Adrenal gland (tissue), 12 donors: Measurements from ENCODE around the gene VBP1. TPM values are rescaled to one million over a fixed set of nuclear protein-coding genes. Genes with fewer than 3 reads are reported as not detected.

Experiments
- DNase-seq, 7 donors: peaks; one replicate each; pipeline ENCODE4 v3.0.0-alpha.2; 2019 to 2020
- H3K27ac ChIP-seq, 5 donors: fragments of 200-600 bp; sonication (generic) in 4 of 5; 1 replicate in 3 of 5; 2 replicates in 2 of 5; pipeline versions ENCODE4 v1.5.1 to v1.8.0; 2016 to 2020; ENCODE audit warnings: mild to moderate bottlenecking in 1 of 5
- H3K27me3 ChIP-seq: fragments of 200-600 bp; 2 replicates; pipeline ENCODE4 v1.8.0; 2021
- H3K36me3 ChIP-seq, 2 donors: fragments of 200-600 bp; replicated peaks in 1 of 2; 1 replicate in 1 of 2; 2 replicates in 1 of 2; pipeline versions ENCODE4 v1.5.1 to v1.8.0; 2018 to 2022
- H3K4me1 ChIP-seq, 2 donors: fragments of 200-600 bp; replicated peaks in 1 of 2; 1 replicate in 1 of 2; 2 replicates in 1 of 2; pipeline versions ENCODE4 v1.5.1 to v1.8.0; 2018 to 2021
- H3K4me3 ChIP-seq, 4 donors: fragments of 200-600 bp; sonication (generic) in 3 of 4; one replicate each; pipeline ENCODE4 v1.5.1; 2016 to 2018
- H3K9me3 ChIP-seq, 3 donors: fragments of 200-600 bp; sonication (generic) in 1 of 3; replicated peaks in 1 of 3; 1 replicate in 2 of 3; 2 replicates in 1 of 3; pipeline versions ENCODE4 v1.5.1 to v1.8.0; 2016 to 2021
- POLR2A ChIP-seq, 2 donors: fragments of 450-650 bp; IDR thresholded peaks; one replicate each; pipeline ENCODE4 v1.6.1; 2017; ENCODE audit warnings: antibody characterized with exemption in 2 of 2, mild to moderate bottlenecking in 2 of 2, moderate library complexity in 1 of 2
- WGBS, 4 donors: extraction: QIAGEN DNeasy Blood & Tissue Kit in 2 of 4; methylation state at CpG; one replicate each; pipeline versions ENCODE4 v1.1.5 to v1.1.7; 2013 to 2017; 5-methylcytosine and 5-hydroxymethylcytosine counted together
- intact Hi-C, 2 donors: fragments of 100-400 bp; cut with DNase I; formaldehyde crosslinking; loops; one replicate each; pipeline versions ENCODE4 v1.14.1 to v1.15.0; 2022 to 2023
- polyA plus RNA-seq, 3 donors: library from polyadenylated mRNA; stranded (reverse); fragments of 200-250 nt in 2 of 3; fragments of 350-450 nt in 1 of 3; fragmentation: Illumina TruSeq in 1 of 3; extraction: RNeasy Lipid Tissue Mini Kit (QIAGEN cat#74804) in 1 of 3; gene quantifications; one replicate each; pipeline ENCODE4 v1.2.3, GENCODE V29; 2013 to 2014
- total RNA-seq, 9 donors: library from RNA; depleted of rRNA in 4 of 9; stranded (reverse); fragments of >200 nt in 4 of 9; fragments of 120-200 nt in 1 of 9; fragmentation: NEBNext Ultra II Directional in 1 of 9; extraction: Animal tissue kit (Norgen Biotek cat#: 25700) in 1 of 9; gene quantifications; one replicate each; pipeline versions ENCODE4 v1.1.0 to v1.2.4, GENCODE V29; 2013 to 2023
- TF ChIP-seq, protein P1 (sequence below), 6 experiments: fragments of 450-650 bp in 4 of 6; fragments of 200-600 bp in 2 of 6; sonication (generic) in 1 of 6; IDR thresholded peaks; 1 replicate in 5 of 6; 2 replicates in 1 of 6; pipeline versions ENCODE4 v1.5.1 to v1.8.0; 2016 to 2021; ENCODE audit warnings: antibody characterized with exemption in 6 of 6, mild to moderate bottlenecking in 2 of 6, moderate library complexity in 1 of 6
- donor health status: healthy with polysubstance abuse.
- donor health status: Bipolar disorder and iron deficiency.
- donor health status: DM: yes; HTN: yes; CAD: no.
- donor health status: DM: no; HTN: no; CAD: no.
- donor health status: DM: no; HTN: no; CAD: no.
- donor health status: DM: yes; HTN: yes; CAD: no.

Gene VBP1
- total and polyA plus RNA-seq, 12 donors, result 18.2 to 94.0 (median 39.9) TPM

GRCh38 chrX:155270969-155271368 is 54.7 kb downstream of the VBP1 start:
- H3K36me3 ChIP-seq, result no peaks in the 10 kb centered on the region
- no peak for DNase-seq
- H3K27me3 ChIP-seq, result no peaks in the 10 kb centered on the region
- no peak overlapping the region for H3K4me3 ChIP-seq
- H3K27ac ChIP-seq, result no peak overlapping the region
- WGBS, 4 donors, result 81 to 97% (median 85%) methylated on average over 1 of the region's 1 CpG
- H3K4me1 ChIP-seq, result no peaks in the 10 kb centered on the region
- no peaks in the 10 kb centered on the region for H3K9me3 ChIP-seq
- intact Hi-C loops, result no loop called here
- TF ChIP-seq, protein P1, sequence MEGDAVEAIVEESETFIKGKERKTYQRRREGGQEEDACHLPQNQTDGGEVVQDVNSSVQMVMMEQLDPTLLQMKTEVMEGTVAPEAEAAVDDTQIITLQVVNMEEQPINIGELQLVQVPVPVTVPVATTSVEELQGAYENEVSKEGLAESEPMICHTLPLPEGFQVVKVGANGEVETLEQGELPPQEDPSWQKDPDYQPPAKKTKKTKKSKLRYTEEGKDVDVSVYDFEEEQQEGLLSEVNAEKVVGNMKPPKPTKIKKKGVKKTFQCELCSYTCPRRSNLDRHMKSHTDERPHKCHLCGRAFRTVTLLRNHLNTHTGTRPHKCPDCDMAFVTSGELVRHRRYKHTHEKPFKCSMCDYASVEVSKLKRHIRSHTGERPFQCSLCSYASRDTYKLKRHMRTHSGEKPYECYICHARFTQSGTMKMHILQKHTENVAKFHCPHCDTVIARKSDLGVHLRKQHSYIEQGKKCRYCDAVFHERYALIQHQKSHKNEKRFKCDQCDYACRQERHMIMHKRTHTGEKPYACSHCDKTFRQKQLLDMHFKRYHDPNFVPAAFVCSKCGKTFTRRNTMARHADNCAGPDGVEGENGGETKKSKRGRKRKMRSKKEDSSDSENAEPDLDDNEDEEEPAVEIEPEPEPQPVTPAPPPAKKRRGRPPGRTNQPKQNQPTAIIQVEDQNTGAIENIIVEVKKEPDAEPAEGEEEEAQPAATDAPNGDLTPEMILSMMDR (IDR thresholded peaks at IDR 0.05), result no peak
- TF ChIP-seq POLR2A (IDR thresholded peaks at IDR 0.05), result no peak

DNA sequence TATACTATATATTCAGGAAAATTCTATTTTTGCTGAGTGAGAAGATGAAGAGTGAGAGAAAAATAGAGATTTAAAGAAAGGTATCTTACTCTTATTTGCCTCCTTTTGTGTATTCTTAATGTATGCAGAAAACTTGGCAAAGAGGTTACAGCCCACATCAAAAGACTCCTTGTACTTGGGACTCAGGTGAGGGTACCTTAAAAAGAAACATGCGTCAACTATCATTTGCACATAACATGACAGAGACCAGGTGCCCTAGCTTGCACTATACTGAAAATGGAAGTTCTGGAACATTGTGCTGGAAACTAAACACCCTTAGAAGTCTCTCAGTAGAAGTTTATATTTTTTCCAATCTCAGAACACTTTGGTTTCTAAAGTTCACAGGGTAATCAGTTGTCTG is 63.6 kb downstream of the VBP1 start:
- no peak overlapping the region for H3K27ac ChIP-seq
- intact Hi-C loops, result no loop called here
- WGBS, 4 donors, result 72 to 100% (median 87%) methylated on average over 1 of the region's 1 CpG
- H3K4me3 ChIP-seq, result no peak overlapping the region
- no peaks in the 10 kb centered on the region for H3K4me1 ChIP-seq
- H3K36me3 ChIP-seq, result no peaks in the 10 kb centered on the region
- no peaks in the 10 kb centered on the region for H3K9me3 ChIP-seq
- no peak for DNase-seq
- TF ChIP-seq, protein P1 (IDR thresholded peaks at IDR 0.05), result no peak
- no peak for TF ChIP-seq POLR2A (IDR thresholded peaks at IDR 0.05)
- H3K27me3 ChIP-seq, result no peaks in the 10 kb centered on the region

Other genes with a start within 250 kb of the VBP1 start
- 10 to 100 TPM; 31.3 to 78.1 (median 40.7) TPM for gene F8, start 193.7 kb upstream of the VBP1 start, total RNA-seq
- gene F8, start 193.7 kb upstream of the VBP1 start, polyA plus RNA-seq, result 10 to 100 TPM; 13.4 to 24.8 (median 15.7) TPM
- gene FUNDC2, start 189.6 kb upstream of the VBP1 start, total RNA-seq, result 100 to 1,000 TPM in 6 of 9 donors, 10 to 100 TPM in 3; 72.0 to 188 (median 117) TPM
- 100 to 1,000 TPM in 1 of 3 donors, 10 to 100 TPM in 2; 71.5 to 210 (median 84.0) TPM for gene FUNDC2, start 189.6 kb upstream of the VBP1 start, polyA plus RNA-seq
- 10 to 100 TPM in 4 of 9 donors, 1 to 10 TPM in 5; 5.9 to 32.5 (median 9.9) TPM for gene CMC4, start 145.3 kb upstream of the VBP1 start, total RNA-seq
- 10 to 100 TPM in 2 of 3 donors, 1 to 10 TPM in 1; 5.0 to 20.3 (median 17.5) TPM for gene CMC4, start 145.3 kb upstream of the VBP1 start, polyA plus RNA-seq
- 10 to 100 TPM in 5 of 9 donors, 1 to 10 TPM in 3, not detected in 1; 1.2 to 31.8 (median 16.2) TPM for gene MTCP1, start 145.3 kb upstream of the VBP1 start, total RNA-seq
- 100 to 1,000 TPM in 2 of 3 donors, 10 to 100 TPM in 1; 16.5 to 218 (median 119) TPM for gene MTCP1, start 145.3 kb upstream of the VBP1 start, polyA plus RNA-seq
- gene BRCC3, start 145.0 kb upstream of the VBP1 start, total RNA-seq, result 10 to 100 TPM; 10.6 to 26.7 (median 20.1) TPM
- gene BRCC3, start 145.0 kb upstream of the VBP1 start, polyA plus RNA-seq, result 10 to 100 TPM in 1 of 3 donors, 1 to 10 TPM in 2; 7.8 to 43.0 (median 9.7) TPM
- 1 to 10 TPM in 3 of 9 donors, under 1 TPM in 6; 0.18 to 5.7 (median 0.76) TPM for gene RAB39B, start 48.0 kb downstream of the VBP1 start, total RNA-seq
- 1 to 10 TPM in 2 of 3 donors, under 1 TPM in 1; 0.77 to 2.6 (median 1.8) TPM for gene RAB39B, start 48.0 kb downstream of the VBP1 start, polyA plus RNA-seq
- 10 to 100 TPM in 7 of 9 donors, 1 to 10 TPM in 2; 4.8 to 22.0 (median 12.5) TPM for gene CLIC2, start 118.2 kb downstream of the VBP1 start, total RNA-seq
- 1 to 10 TPM; 6.4 to 9.2 (median 8.2) TPM for gene CLIC2, start 118.2 kb downstream of the VBP1 start, polyA plus RNA-seq
- 10 to 100 TPM in 1 of 9 donors, 1 to 10 TPM in 1, not detected in 7; 7.1 to 25.1 TPM for gene F8A2, start 165.6 kb downstream of the VBP1 start, total RNA-seq
- gene F8A2, start 165.6 kb downstream of the VBP1 start, polyA plus RNA-seq, result not detected
- 10 to 100 TPM in 6 of 9 donors, 1 to 10 TPM in 2, under 1 TPM in 1; 0.61 to 31.7 (median 13.1) TPM for gene F8A3, start 242.2 kb downstream of the VBP1 start, total RNA-seq
- 1 to 10 TPM in 1 of 3 donors, not detected in 2; 3.0 TPM for gene F8A3, start 242.2 kb downstream of the VBP1 start, polyA plus RNA-seq